RCC 7860 (cell line): ENCODE results near the gene LDLRAD4.

Experiments used
- DNase-seq: peaks from one replicate; pipeline ENCODE4 v3.0.0-alpha.2; 2015; ENCODE audit warnings: low spot score
- FAIRE-seq: peaks from 2 replicates; lab custom pipeline; 2012; peaks lifted over from hg19 to GRCh38; lab: Jason Lieb, UNC

LDLRAD4 gene

GRCh38 chr18:13616525-13617035 is 398.0 kb downstream of the LDLRAD4 start:
- no peak for DNase-seq
- FAIRE-seq, result no peak

DNA sequence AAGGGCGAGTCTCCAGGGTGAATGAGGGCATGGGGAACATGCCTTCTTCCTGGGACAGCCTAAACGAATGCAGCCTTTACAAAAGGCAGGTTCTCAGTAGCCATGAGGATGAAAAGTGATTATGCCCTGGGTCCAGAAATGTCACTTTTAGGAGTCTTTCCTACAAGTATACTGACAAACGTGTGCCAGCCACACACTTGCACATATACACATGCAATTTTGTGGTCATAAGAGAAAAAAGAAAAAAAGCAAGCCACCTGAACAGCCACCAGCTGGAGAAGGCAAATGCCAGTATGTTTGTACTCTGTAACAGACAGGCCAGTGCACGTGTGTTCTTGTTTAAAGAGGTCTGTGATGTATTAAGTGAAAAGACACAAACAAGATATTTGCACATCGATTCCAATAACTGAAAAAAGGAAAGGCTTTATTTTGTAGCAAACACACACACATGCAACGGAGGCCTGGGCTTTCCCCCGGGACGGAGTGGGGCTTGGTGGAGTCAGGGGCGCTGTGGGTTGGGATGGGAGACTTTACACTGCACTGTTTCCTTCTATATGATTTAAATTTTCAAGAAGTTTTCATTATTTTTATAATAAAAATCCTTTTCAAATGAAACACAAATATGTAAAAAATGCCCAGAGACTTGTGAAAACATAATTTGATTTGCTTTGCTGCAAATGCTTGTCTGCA is 399.4 kb downstream of the LDLRAD4 start:
- FAIRE-seq (no peak), DNase-seq (no peak)

GRCh38 chr18:13618760-13619438 is 400.3 kb downstream of the LDLRAD4 start:
- no peak for DNase-seq
- no peak for FAIRE-seq

DNA sequence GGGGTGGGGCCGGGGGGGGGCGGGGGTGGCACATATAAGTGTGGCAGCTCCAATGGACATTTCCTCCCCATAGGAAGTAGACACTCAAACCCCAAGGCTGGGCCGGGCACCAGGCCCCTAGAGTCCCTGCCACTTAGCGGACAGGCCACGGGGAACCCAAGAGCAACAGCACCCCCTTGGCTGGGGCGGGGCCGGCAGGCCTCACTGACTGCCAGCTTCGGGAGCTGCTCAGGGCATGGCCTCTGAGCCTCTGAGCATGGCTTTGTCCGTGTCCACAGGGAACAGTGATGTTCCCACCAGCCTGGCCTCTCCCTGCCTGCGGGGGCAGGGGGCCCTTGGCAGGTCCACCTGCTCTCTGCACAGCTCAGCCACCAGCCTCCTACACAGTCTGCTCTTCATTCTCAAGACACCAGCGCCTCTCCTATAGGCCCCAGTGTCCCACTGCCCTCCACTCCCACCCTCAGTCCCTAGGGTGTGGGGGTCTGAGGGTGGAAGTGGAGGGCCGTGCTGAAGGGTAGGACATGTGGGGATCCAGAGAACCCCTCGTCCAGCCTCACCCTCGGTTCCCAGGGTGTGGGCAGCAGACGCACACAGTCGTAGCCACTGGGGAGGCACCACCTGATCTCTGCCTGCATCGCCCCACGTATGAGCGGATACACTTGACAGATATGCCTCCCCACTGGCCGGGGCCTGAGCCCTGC is 401.1 kb downstream of the LDLRAD4 start:
- FAIRE-seq, result no peak
- no peak for DNase-seq

GRCh38 chr18:13620206-13620672 is 401.7 kb downstream of the LDLRAD4 start:
- FAIRE-seq, result no peak
- DNase-seq, result no peak

DNA sequence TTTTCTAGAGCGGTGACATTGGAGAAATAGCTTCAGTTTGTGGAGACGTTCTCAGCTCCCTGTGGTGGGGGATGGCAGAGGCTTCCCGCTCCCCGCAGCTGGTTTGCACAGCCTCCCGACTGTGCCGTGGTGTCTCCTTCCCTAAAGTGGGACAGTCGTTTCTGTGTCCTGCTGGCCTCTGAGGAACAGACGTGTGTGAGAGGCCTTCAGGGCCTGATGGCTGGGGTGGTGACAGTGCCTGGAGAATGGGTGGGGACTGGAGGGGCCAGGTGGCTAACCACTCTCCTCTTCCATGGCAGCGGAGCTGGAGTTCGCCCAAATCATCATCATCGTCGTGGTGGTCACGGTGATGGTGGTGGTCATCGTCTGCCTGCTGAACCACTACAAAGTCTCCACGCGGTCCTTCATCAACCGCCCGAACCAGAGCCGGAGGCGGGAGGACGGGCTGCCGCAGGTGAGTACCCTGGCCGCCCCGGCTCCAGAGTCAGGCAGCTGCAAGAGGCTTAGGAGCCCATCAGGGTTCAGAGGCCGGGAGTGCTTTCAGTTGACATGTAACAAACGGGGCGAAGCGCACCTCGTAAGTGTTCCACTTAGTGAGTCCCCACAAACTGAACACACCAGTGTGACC is 402.4 kb downstream of the LDLRAD4 start:
- DNase-seq (no peak), FAIRE-seq (no peak)

GRCh38 chr18:13621446-13621849 is 402.9 kb downstream of the LDLRAD4 start:
- DNase-seq, result no peak
- no peak for FAIRE-seq

DNA sequence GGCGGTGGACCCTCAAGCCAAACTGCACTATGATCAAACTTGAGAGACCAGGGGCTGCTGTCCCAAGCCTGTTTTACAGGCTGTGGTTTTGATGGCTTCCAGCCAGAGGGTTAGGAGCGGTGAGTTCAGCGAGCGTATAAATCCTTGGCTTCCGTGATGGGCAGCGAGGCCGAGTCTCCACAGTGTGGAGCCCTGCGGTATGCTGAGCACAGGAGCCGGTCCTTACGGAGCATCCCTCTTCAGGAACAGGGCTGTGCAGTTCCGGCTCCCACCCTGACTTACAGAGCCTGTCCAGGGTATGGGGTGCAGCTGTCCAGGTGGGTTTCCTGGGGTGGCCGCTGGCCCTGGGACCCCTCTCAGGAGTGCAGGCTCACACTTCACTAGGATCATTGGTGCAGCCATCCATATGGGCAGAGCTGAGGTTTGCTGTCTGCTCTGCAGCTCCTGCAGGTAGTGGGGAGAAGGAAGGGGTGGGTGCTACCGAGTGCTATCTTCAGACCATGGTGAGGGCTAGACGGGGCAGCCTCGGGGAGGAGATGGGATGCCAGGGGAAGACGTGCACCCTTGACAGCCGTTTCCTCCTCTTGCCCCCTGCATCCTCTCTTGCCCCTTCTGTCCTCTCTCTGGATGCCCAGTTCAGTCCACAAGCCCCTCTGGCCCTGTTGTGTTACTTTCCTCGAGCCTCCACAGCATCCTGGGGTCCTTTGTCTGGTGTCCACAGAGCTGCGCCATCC is 403.5 kb downstream of the LDLRAD4 start:
- no peak for DNase-seq
- FAIRE-seq, result no peak

DNA sequence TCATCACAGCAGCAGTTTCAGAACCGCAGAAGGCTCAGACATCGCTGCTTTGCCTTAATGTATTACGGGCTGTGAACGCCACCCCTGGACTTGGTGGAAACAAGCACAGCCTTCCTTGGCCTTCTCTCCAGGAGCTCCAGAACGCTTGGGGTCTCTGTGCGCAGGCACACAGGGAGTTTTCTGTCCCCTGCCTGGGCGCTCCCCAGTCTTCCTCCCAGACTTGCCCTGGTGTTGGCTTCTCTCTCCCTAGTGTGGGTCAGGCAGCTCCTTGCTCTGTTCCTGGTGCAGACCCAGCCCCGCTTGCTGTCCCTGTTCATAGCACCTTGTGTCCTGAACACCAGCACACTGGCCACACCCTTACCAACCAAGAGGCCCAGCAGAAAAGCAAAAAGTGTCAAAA is 404.2 kb downstream of the LDLRAD4 start:
- DNase-seq (no peak), FAIRE-seq (no peak)

DNA sequence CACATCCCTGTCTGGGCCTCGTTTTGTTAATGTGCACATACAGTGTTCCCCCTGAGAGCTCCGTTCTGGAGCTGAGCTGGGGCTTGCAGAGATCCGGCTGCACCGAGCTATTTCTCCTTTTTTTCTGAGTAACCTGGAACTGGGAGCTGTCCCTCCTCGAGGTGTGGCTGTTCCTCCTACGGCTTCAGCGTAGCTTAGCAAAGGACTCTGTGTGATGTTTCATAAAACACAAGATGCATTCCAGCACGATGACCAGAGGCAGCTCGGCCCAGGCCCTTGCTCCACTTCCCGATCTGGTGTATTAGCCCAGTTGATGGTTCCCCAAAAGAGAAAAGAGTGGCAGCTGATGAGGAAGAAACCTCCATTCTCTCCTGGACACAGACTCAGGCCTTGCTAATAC is 404.8 kb downstream of the LDLRAD4 start:
- FAIRE-seq (no peak), DNase-seq (no peak)

DNA sequence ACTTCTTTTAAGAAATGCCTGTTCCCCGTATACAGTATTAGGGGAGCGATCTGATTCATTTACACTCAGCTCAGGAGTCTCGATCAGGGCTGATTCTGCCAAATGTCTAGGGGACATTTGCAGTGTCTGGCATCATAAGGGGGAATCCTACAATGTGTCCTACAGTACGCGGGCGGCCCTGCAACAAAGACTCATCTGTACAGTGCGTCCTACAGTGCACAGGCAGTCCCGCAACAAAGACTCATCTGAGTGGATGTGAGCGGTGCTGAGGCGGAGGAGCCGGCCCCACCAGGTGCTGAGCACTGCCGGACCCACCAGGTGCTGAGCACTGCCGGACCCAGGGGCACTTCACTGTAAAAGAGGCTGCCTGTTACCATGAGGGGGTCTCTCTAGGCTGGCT is 405.3 kb downstream of the LDLRAD4 start:
- DNase-seq (no peak), FAIRE-seq (no peak)

DNA sequence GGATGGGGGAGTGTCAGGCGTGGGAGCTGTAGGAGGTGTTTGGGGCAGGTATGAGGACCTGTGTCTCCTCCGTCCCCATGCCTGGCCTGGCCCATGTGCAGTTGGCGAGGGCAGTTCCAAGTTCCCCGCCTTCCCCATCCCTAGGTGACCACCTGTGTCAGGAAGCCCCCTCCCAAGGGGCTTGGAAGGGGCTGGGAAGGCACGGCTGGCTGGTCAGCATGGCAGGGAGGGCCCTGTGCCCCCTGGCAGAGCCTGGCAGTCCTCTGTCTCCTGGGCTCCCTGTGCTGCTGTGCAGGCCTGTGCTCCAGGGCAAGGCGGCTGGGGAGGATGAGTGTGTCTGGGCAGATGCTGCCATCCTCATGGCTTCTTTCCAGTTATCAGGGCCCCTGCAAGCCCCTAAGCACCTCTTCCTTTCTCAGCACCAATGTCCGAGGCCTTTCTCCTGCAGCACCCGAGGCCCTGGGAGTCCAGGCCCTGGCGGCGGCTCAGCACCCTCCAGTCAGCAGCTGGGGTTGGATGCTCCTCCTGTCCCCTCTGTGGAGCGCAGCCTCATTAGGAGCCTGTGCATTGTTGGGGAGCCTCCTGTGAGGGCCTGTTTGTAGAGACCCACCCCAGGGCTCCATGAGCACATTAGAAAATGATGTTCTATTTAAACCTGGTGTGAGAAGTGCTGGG is 406.1 kb downstream of the LDLRAD4 start:
- no peak for DNase-seq
- FAIRE-seq, result no peak

GRCh38 chr18:13625355-13625754 is 406.8 kb downstream of the LDLRAD4 start:
- no peak for DNase-seq
- no peak for FAIRE-seq

GRCh38 chr18:13625843-13626543 is 407.4 kb downstream of the LDLRAD4 start:
- DNase-seq, result no peak
- FAIRE-seq, result no peak

GRCh38 chr18:13626544-13626908 is 408.0 kb downstream of the LDLRAD4 start:
- no peak for DNase-seq
- FAIRE-seq, result no peak

GRCh38 chr18:13627639-13628038 is 409.1 kb downstream of the LDLRAD4 start:
- DNase-seq (no peak), FAIRE-seq (no peak)

DNA sequence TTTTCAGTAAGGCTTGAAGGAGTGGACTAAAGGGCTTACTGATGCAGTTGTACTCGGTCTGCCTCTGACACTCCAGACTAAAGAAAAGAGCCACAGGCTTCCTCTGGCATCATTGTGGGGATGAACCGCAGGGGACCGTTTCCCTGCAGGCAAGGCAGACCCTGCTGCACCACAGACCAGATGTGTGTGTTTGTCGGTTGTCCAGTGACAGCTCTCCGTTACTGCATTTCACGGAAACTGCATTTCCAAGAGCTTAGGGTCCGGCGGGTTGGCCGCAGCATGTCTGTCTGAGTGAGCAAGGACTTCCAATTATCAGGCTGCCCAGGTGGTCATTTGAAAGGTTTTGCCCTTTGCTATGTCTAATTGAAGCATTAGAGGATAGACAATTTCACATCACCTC is 409.7 kb downstream of the LDLRAD4 start:
- FAIRE-seq (no peak), DNase-seq (no peak)

DNA sequence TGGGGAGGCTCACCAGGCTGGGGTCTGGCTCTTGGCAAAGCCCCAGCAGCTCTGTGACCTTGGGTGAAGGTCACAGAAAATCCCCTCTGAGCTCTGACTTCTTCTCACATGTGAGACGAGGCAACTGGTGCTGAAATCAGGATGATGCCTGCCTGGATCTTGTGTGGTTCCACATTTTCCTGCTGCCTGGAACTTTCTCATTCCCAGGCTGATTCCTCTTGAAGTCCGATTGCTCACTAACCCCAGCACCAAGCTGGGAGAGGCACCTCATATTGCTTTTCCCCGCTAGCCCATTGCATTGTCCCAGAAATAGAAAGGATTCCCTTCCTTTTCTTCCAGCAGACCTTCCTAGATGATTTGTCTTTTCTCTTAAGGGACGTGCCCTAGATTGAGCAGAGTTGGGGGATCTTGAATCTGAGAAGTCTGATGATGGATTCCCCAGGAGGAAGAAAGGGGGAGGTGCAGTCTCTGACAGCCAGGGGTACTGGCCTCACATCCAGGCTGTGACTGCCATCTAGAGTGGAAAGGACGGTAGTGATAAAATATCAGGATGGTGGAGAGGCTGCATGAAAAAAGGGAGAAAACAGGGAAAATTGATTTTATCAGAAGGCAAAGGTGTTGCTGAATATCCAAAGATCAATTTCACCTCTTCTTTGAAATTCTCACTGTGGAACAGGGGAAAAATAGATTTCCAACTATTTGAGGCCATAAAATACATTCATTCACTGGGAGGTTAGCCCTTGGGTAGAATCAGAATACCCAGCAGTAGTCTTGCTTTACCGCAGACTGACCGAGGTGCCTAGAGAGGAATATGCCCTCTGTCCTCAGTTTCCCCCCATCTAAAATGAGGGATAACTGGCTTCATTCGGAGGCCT is 411.5 kb downstream of the LDLRAD4 start:
- peak; percentile 22 for DNase-seq
- FAIRE-seq, result no peak
